Fibroblast of lung (primary cell): ENCODE data around the gene TCERG1L. TPM values are rescaled to one million over a fixed set of nuclear protein-coding genes. Genes with fewer than 3 reads are reported as not detected.

Experiments
- DNase-seq, 2 donors: peaks; one replicate each; pipeline versions ENCODE4 v3.0.0 to v3.0.0-alpha.2; 2010; ENCODE audit warnings: low read depth in 2 of 2
- H2AFZ ChIP-seq: 2 replicates; pipeline ENCODE4 v1.5.1; 2012; ENCODE audit warnings: low read length, control low read depth, inconsistent platforms
- H3K27ac ChIP-seq: 2 replicates; pipeline ENCODE4 v1.5.1; 2011; ENCODE audit warnings: low read length, control low read depth; ENCODE audit not compliant: insufficient read depth
- H3K27me3 ChIP-seq: 2 replicates; pipeline ENCODE4 v1.5.1; 2011; ENCODE audit warnings: mild to moderate bottlenecking, low read length; ENCODE audit not compliant: control insufficient read depth, insufficient read depth
- H3K36me3 ChIP-seq: 2 replicates; pipeline ENCODE4 v1.5.1; 2011; ENCODE audit warnings: low read length; ENCODE audit not compliant: control insufficient read depth, insufficient read depth
- H3K4me1 ChIP-seq: 2 replicates; pipeline ENCODE4 v1.5.1; 2011; ENCODE audit warnings: low read length; ENCODE audit not compliant: control insufficient read depth, insufficient read depth; ENCODE audit errors: extremely low read depth
- H3K4me2 ChIP-seq: 2 replicates; pipeline ENCODE4 v1.5.1; 2011; ENCODE audit warnings: low read length, control low read depth; ENCODE audit not compliant: insufficient read depth; ENCODE audit errors: extremely low read depth
- H3K4me3 ChIP-seq, 4 experiments: fragments of 200-600 bp in 1 of 4; sonication (generic) in 1 of 4; replicated peaks in 1 of 4; 2 replicates each; pipeline ENCODE4 v1.5.1; 2011 to 2016; ENCODE audit warnings: low read length in 4 of 4, low read depth in 3 of 4, mild to moderate bottlenecking in 3 of 4, control low read depth in 2 of 4, inconsistent platforms in 1 of 4, mixed read lengths in 1 of 4; ENCODE audit not compliant: insufficient read depth in 1 of 4; ENCODE audit errors: control extremely low read depth in 1 of 4
- H3K79me2 ChIP-seq: 2 replicates; pipeline ENCODE4 v1.5.1; 2012; ENCODE audit warnings: mild to moderate bottlenecking, low read length, inconsistent platforms; ENCODE audit not compliant: control insufficient read depth, insufficient read depth
- H3K9ac ChIP-seq: 2 replicates; pipeline ENCODE4 v1.5.1; 2011; ENCODE audit warnings: mild to moderate bottlenecking, low read length, control low read depth; ENCODE audit not compliant: insufficient read depth
- H3K9me3 ChIP-seq: 2 replicates; pipeline ENCODE4 v1.5.1; 2012; ENCODE audit warnings: low read depth, low read length; ENCODE audit not compliant: control insufficient read depth, insufficient read depth
- H4K20me1 ChIP-seq: 2 replicates; pipeline ENCODE4 v1.5.1; 2011; ENCODE audit warnings: low read length; ENCODE audit not compliant: control insufficient read depth, insufficient read depth; ENCODE audit errors: extremely low read depth
- CTCF ChIP-seq, 2 donors: IDR thresholded peaks in 1 of 2; conservative IDR thresholded peaks in 1 of 2; 1 replicate in 1 of 2; 2 replicates in 1 of 2; pipeline ENCODE4 v1.5.1; 2011 to 2012; ENCODE audit warnings: low read length in 2 of 2, control low read depth in 1 of 2, inconsistent platforms in 1 of 2, low read depth in 1 of 2, mild to moderate bottlenecking in 1 of 2
- EZH2 ChIP-seq: IDR thresholded peaks from 2 replicates; pipeline ENCODE4 v1.5.1; 2012; ENCODE audit warnings: low read length, control low read depth, mild to moderate bottlenecking; ENCODE audit errors: missing control alignments
- polyA plus RNA-seq, 2 donors: library from polyadenylated mRNA; depleted of rRNA in 1 of 2; stranded (reverse) in 1 of 2; unstranded in 1 of 2; fragments of >200 nt; gene quantifications; 2 replicates each; pipeline ENCODE4 v1.2.1, GENCODE V29; 2011 to 2012; ENCODE audit warnings: missing spikeins in 1 of 2
- total RNA-seq: library from RNA; depleted of rRNA; stranded (reverse); fragments of >200 nt; gene quantifications from 2 replicates; pipeline ENCODE4 v1.2.1, GENCODE V29; 2014

The TCERG1L gene
- total and polyA plus RNA-seq, 2 donors (not counting 1 experiment from before 2014, with no cell fraction given), result 0.02 TPM; not detected in 1

GRCh38 chr10:131223422-131223821, 88.1 kb downstream of the TCERG1L start:
- no peak overlapping the region for H3K4me2 ChIP-seq
- no peaks in the 10 kb centered on the region for H3K9me3 ChIP-seq
- DNase-seq, result no peak
- TF ChIP-seq CTCF (conservative IDR thresholded peaks at IDR 0.05 in 1 of 2, IDR thresholded peaks at IDR 0.05 in 1 of 2; ENCODE audit: low read depth in 1 of 2, low read length in 2 of 2) (no peak), EZH2 (no peak)
- H3K27ac ChIP-seq, result no peak overlapping the region
- H2AFZ ChIP-seq, result no peak overlapping the region
- H3K36me3 ChIP-seq, result no peaks in the 10 kb centered on the region
- no peaks in the 10 kb centered on the region for H4K20me1 ChIP-seq
- H3K4me1 ChIP-seq, result no peaks in the 10 kb centered on the region
- H3K4me3 ChIP-seq, result no peak overlapping the region
- no peaks in the 10 kb centered on the region for H3K27me3 ChIP-seq
- no peaks in the 10 kb centered on the region for H3K79me2 ChIP-seq
- H3K9ac ChIP-seq, result no peak overlapping the region

GRCh38 chr10:131222986-131223385, 88.5 kb downstream of the TCERG1L start:
- H4K20me1 ChIP-seq, result no peaks in the 10 kb centered on the region
- H3K4me2 ChIP-seq, result no peak overlapping the region
- no peak overlapping the region for H2AFZ ChIP-seq
- H3K36me3 ChIP-seq, result no peaks in the 10 kb centered on the region
- TF ChIP-seq CTCF (conservative IDR thresholded peaks at IDR 0.05 in 1 of 2, IDR thresholded peaks at IDR 0.05 in 1 of 2; ENCODE audit: low read depth in 1 of 2, low read length in 2 of 2) (no peak), EZH2 (no peak)
- H3K9me3 ChIP-seq, result no peaks in the 10 kb centered on the region
- no peaks in the 10 kb centered on the region for H3K79me2 ChIP-seq
- no peaks in the 10 kb centered on the region for H3K27me3 ChIP-seq
- H3K9ac ChIP-seq, result no peak overlapping the region
- no peak overlapping the region for H3K4me3 ChIP-seq
- H3K4me1 ChIP-seq, result no peaks in the 10 kb centered on the region
- no peak overlapping the region for H3K27ac ChIP-seq
- no peak for DNase-seq

GRCh38 chr10:131221632-131222277, 89.8 kb downstream of the TCERG1L start:
- no peak overlapping the region for H3K4me3 ChIP-seq
- no peak overlapping the region for H3K9ac ChIP-seq
- no peak for DNase-seq
- no peaks in the 10 kb centered on the region for H4K20me1 ChIP-seq
- H3K27ac ChIP-seq, result no peak overlapping the region
- H2AFZ ChIP-seq, result no peak overlapping the region
- no peak overlapping the region for H3K4me2 ChIP-seq
- H3K36me3 ChIP-seq, result no peaks in the 10 kb centered on the region
- H3K4me1 ChIP-seq, result no peaks in the 10 kb centered on the region
- H3K27me3 ChIP-seq, result no peaks in the 10 kb centered on the region
- H3K9me3 ChIP-seq, result no peaks in the 10 kb centered on the region
- TF ChIP-seq EZH2 (no peak), CTCF (conservative IDR thresholded peaks at IDR 0.05 in 1 of 2, IDR thresholded peaks at IDR 0.05 in 1 of 2; ENCODE audit: low read depth in 1 of 2, low read length in 2 of 2) (no peak)
- H3K79me2 ChIP-seq, result no peaks in the 10 kb centered on the region
